ENCODE results near the gene ACTR3. TPM values are rescaled to one million over a fixed set of nuclear protein-coding genes. Genes with fewer than 3 reads are reported as not detected.

Gene ACTR3
- total RNA-seq, 4 donors from 2014 or later: 163 to 198 (median 188) TPM

- WGBS: 79% methylated on average over 2 of the region's 2 CpGs
- H3K4me1 ChIP-seq: peaks cover 6 to 12% (median 11%) of the 10 kb centered on the region in 4 donors
- TF ChIP-seq CTCF (IDR thresholded peaks at IDR 0.05): no peak
- TF ChIP-seq POLR2AphosphoS5 (IDR thresholded peaks at IDR 0.05): no peak
- H3K4me3 ChIP-seq: no peak overlapping the region
- H3K27ac ChIP-seq (replicated peaks in 1 of 4): no peak overlapping the region
- intact Hi-C loops (cut with DNase I): no loop called here
- H3K36me3 ChIP-seq: no peaks in the 10 kb centered on the region
- H3K9me3 ChIP-seq: no peaks in the 10 kb centered on the region
- H3K27me3 ChIP-seq: no peaks in the 10 kb centered on the region
- DNase-seq (ENCODE audit: extremely low spot score): no peak
Measured at GRCh38 chr2:113875135-113875534, 14.8 kb upstream of the ACTR3 start.

- peaks cover 6 to 12% (median 11%) of the 10 kb centered on the region in 4 donors for H3K4me1 ChIP-seq
- no peak overlapping the region for H3K4me3 ChIP-seq
- H3K27me3 ChIP-seq: no peaks in the 10 kb centered on the region
- intact Hi-C loops (cut with DNase I): no loop called here
- H3K9me3 ChIP-seq: no peaks in the 10 kb centered on the region
- no peak overlapping the region for H3K27ac ChIP-seq (replicated peaks in 1 of 4)
- TF ChIP-seq EP300 (IDR thresholded peaks at IDR 0.05) (no peak), POLR2AphosphoS5 (IDR thresholded peaks at IDR 0.05) (no peak), POLR2A (IDR thresholded peaks at IDR 0.05; ENCODE audit: low read depth) (no peak), CTCF (IDR thresholded peaks at IDR 0.05) (no peak)
- WGBS: 86% methylated on average over 18 of the region's 19 CpGs
- H3K36me3 ChIP-seq: no peaks in the 10 kb centered on the region
- no peak for DNase-seq (ENCODE audit: extremely low spot score)
Measured at GRCh38 chr2:113876503-113877387, 13.1 kb upstream of the ACTR3 start.

DNA sequence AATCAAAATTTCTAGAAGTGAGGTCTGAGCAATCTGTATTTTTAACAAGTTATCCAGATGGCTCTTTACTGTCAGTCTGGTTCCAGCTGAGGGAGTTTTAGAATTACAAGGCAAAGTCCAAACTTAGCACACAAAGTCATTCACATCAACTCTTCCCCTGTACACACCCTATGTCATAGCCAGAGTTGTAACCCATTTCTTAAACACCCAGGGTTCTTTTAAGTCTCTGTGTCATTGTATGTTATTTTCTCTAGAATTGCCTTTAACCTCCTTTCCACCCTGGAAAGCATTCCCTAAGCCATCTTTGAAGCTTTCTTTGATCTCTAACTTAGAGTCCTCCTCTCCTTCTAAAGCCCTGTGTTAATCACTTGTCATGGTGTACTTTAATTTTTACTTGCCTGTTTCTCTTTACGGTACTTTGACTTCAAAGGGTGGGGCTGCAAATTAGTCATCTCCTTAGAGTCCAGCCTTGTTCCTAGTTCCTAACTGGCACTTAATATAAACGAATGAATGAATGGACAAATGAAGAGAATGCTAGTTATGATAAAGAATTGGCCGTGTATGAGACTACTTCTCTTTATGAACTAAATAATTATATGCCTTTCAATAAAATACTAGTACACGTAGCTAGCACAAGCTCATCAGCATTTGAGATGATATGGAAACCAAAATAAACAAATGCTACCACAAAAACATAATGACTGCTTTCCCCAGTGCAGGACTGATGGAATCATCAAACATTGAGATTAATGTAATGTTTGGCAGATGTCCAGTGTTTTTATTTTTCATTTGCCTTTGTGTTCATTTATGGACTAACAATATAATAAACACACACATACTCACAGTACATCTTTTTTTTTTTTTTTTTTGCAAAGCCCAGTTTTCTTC lies 11.9 kb upstream of the ACTR3 start:
- Histone ChIP-seq H3K4me1 (peaks cover 6 to 12% (median 11%) of the 10 kb centered on the region in 4 donors), H3K4me3 (no peak overlapping the region), H3K27me3 (no peaks in the 10 kb centered on the region), H3K9me3 (no peaks in the 10 kb centered on the region), H3K36me3 (no peaks in the 10 kb centered on the region), H3K27ac (replicated peaks in 1 of 4) (no peak overlapping the region)
- 22% methylated on average over 4 of the region's 4 CpGs for WGBS
- no peak for TF ChIP-seq POLR2A (IDR thresholded peaks at IDR 0.05; ENCODE audit: low read depth)
- TF ChIP-seq EP300 (IDR thresholded peaks at IDR 0.05): no peak
- TF ChIP-seq CTCF (IDR thresholded peaks at IDR 0.05): no peak
- no peak for TF ChIP-seq POLR2AphosphoS5 (IDR thresholded peaks at IDR 0.05)
- intact Hi-C loops (cut with DNase I): no loop called here
- no peak for DNase-seq (ENCODE audit: extremely low spot score)

- intact Hi-C loops (cut with DNase I): no loop called here
- no peak overlapping the region for H3K4me3 ChIP-seq
- WGBS: 90% methylated on average over 1 of the region's 1 CpG
- DNase-seq (ENCODE audit: extremely low spot score): no peak
- no peak overlapping the region for H3K27ac ChIP-seq (replicated peaks in 1 of 4)
- no peaks in the 10 kb centered on the region for H3K27me3 ChIP-seq
- TF ChIP-seq EP300 (IDR thresholded peaks at IDR 0.05): no peak
- no peak for TF ChIP-seq POLR2A (IDR thresholded peaks at IDR 0.05; ENCODE audit: low read depth)
- no peak for TF ChIP-seq POLR2AphosphoS5 (IDR thresholded peaks at IDR 0.05)
- TF ChIP-seq CTCF (IDR thresholded peaks at IDR 0.05): no peak
- H3K4me1 ChIP-seq: peaks cover 6 to 12% (median 11%) of the 10 kb centered on the region in 4 donors
- H3K9me3 ChIP-seq: no peaks in the 10 kb centered on the region
- H3K36me3 ChIP-seq: no peaks in the 10 kb centered on the region
Measured at GRCh38 chr2:113878743-113879142, 11.1 kb upstream of the ACTR3 start.
